ENCODE results near the gene ARHGAP31.

- TF ChIP-seq CTCF (IDR thresholded peaks at IDR 0.05) = no peak
- no peak for TF ChIP-seq POLR2A (IDR thresholded peaks at IDR 0.05)
Observed at GRCh38 chr3:119436977-119437376, 142.8 kb downstream of the ARHGAP31 start.

All from right lobe of liver (tissue), 4 donors.